Measurements from ENCODE around the gene OR2AP1.
"Not testable (repeated sequence)": the region's sequence is repeated elsewhere in the genome, so short reads cannot be mapped to it uniquely, and the experiment has no call there.

The OR2AP1 gene

DNA sequence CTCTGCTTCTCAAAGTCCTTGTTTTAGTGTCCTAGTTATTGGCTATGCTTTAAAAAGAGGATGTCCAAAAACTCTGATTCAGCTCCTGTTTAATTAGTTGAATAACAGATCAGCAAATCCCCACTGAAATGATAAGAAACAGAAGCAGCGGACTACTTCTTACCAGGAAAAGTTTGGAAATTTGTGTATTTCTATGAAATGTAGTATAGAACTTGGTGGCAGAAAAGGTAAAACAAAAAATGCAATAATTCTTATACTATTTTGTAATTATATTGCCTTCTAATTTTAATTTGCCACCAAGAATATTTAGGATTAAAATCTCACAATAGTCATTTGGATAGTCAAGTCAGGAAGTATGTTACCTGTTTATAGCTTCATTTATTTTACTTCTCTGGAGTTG is at the start of gene OR2AP1:
Gene OR2AP1 (plus strand): TSS at position 301 of the 400 bp plus-strand sequence. CDS start 1,947 bp downstream, outside the sequence.
- DNase-seq = no peak

GRCh38 chr12:55548235-55548634 is 24.0 kb upstream of the OR2AP1 start:
- DNase-seq = not testable (repeated sequence)

DNA sequence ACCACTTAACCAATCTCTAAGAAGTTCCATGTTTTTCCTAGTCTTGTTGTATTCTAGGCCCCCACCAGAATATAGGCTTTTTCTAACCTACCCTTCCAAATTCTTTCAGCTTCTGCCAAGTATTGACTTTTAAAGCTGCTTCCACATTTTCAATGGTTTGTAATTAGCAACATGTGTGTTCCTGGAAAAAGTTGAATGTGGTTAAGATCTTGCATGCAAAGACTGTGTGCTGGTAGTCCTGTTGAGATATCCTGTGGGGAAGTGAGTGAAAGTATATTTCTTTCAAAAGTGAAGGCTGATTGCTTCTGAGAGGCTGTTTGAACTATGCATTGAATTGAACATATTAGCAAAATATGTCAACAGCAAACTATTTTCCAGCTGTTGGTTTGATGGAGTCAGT is 23.5 kb upstream of the OR2AP1 start:
- no peak for DNase-seq

- no peak for DNase-seq
Observed at GRCh38 chr12:55549302-55549701, 23.0 kb upstream of the OR2AP1 start, which contains the start of gene OR6C4. TSS of gene OR6C4 (plus strand) at chr12:55549602. CDS start at chr12:55551227, 1,625 bp downstream.

DNA sequence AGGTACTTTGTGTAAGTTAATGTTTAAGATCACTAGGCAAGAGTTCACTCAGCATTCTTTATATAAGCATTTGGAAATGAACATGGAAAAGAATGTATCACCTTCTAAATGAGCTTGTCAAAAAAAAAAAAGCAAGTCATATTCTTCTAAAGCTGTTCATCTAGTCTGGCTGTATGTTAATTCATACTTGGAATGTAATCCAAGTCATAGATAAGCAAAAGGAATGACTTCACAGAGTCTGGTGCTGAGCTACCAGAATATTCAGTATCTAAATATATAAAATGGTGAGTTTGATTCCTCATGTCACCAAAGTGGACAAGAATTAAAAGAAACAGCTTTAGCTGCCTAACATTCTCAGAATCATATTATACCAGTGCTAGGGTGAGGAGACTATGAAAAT is 18.0 kb upstream of the OR2AP1 start:
- no peak for DNase-seq

DNA sequence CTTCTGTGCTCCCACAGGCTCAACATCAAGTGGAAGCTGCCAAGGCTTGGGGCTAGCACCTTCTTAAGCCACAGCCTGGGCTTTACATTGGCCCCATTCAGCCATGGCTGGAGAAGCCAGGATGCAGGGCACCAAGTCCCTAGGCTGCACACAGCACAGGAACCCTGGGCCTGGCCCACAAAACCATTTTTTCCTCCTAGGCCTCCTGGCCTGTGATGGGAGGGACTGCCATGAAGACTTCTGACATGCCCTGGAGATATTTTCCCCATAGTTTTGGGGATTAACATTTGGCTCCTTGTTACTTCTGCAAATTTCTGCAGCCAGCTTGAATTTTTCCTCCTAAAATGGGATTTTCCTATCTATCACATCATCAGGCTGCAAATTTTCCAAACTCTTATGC is 2.2 kb upstream of the OR2AP1 start:
- DNase-seq = not testable (repeated sequence)

GRCh38 chr12:55570689-55571088 is 1.6 kb upstream of the OR2AP1 start:
- DNase-seq = not testable (repeated sequence)

DNA sequence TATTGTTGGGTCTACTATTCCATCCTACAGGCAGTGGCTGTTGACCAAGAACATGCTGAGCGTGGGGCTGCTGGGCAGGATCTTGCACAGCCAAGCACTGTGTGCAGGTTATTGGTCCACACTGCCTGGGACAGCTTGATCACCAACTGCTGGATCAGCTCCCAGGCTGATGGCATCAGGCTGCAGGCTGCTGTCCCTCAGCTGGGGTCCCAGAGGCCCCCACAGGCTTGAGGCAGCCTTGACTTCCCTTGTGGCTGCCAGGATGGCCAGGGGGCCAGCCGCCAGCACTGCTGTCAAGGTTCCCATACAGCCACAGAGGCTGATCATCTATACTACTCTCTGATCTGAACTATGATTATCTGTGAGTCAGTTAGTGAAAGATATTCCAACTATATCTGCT is 9.8 kb downstream of the OR2AP1 start:
- no peak for DNase-seq

DNA sequence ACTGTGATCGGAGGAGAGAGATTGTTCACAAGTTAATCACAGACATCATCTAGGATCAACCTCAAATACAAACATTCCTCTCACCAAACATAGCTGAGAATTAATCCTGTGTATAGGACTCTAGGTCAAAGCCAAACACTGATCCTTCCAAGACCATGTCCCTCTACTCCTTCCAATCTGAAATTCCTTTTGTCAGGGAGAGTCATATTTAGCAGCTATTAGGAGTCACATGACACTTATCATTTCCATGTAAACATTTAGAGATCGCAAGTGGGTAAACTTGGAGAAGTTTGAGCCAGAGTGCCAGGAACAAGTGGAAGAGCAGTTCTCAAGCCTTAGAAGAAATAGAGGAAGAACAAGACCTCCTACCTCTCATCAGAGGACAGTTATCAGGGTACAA is 13.5 kb downstream of the OR2AP1 start:
- no peak for DNase-seq

GRCh38 chr12:55590152-55590551 is 17.9 kb downstream of the OR2AP1 start:
- DNase-seq = not testable (repeated sequence)

DNA sequence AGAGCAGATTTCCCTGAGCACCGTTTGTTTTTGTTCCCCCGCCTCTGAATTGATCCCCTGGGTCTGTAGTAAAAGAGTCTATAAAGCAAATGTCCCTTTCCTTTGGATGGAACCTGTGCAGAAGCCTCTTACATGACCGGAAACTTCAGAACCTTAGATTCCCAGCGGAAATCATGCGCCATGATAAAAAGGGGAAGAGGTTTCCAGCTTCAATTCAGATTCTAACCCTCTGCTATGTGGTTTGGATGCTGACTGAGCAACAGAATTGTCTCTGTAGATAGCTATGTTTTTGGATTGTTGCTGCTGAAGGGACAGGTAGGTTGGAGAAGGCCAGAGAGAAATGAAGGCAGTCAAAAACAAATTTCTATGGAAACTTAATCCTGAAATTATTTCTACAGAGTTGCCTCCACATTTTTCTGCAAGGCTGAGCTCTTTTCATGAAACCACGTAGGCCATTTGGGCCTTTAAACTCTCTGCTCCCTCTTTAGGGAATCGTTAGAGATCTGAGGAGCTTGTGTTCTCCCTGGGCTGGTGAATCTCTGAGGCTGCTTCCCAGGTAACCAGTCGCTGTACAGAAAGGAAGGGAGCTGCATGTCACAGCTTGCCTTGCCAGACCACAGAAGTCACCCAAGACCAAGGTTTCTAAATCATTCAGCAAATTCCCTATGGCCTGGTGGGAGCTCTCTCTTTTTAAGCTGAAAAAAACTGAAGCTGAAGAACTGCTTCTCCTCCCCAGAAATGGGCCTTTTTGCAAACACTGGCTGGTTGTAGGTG is 35.7 kb downstream of the OR2AP1 start:
- DNase-seq = no peak

DNA sequence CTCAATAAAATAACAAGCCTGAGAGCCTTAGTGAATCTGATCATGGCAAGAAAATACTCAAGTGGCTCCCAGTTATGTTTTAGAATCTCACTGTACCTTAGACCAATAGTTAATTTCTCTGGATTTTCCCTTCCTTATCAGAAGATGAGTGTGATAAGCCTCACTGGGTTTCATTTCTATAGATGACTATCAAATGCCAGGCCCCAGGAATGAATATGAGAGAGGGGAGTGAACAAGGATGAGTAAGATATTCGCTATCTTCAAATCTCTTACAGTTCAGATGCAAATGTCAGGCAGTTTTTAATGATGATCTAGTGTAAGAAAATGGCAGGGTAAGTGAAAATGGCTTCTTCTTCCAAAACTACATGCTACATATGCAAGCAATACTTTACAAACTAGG is 38.3 kb downstream of the OR2AP1 start:
- no peak for DNase-seq

GRCh38 chr12:55612646-55613045 is 40.4 kb downstream of the OR2AP1 start:
- DNase-seq = no peak

GRCh38 chr12:55614764-55615163 is 42.5 kb downstream of the OR2AP1 start:
- no peak for DNase-seq

DNA sequence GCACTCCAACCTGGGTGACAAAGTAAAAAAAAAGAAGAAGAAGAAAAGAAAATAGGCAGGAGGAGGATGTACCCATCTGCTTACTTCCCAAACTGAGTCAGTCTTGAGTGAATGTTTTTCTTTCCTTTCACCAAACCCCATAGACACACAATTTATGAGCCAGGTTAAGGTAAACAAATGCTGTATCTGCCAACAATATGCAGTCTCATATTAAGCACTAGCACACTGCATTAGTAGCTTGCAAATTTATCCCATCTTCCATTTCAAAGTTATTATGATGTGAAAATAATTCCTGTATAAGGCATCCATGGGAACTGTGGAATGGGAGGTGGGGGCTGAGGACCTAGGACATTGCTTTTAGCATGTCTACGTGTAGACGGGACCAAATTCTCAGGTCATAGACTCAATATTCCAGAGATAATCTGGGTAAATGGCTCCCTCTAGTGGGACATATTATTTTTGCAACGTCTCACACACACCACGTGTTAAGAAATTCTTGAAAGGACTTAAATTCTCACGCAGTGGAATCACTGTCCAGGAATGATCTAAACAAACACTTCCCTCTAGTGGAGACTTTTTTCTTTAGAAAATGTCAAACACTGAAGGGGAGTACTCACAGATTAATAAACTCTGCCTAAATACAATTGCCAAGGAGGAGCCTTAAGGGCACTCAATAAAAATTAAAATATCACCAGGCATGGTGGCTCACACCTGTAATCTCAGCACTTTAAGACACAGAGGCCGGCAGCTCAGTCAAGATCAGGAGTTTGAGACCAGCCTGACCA is 47.3 kb downstream of the OR2AP1 start:
- peak; percentile 78 for DNase-seq

DNA sequence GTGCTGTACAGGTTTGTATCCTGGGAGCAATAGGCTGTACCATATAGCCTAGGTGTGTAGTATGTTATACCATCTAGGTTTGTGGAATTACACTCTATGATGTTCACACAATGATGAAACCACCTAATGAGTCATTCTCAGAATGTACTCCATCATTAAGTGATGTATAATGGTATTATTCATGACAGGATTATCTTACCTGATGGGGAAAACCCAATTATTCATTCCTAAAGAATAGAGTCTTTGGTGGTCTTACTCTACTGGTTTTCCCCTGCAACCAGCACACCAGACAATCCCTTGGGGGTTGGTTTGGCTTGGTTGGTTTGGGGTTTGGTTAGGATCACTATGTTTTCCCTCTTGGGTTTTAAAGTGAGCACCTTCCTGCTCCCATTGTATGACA is 51.8 kb downstream of the OR2AP1 start:
- DNase-seq = no peak
